Activated T-cell treated with anti-CD3 and anti-CD28 coated beads, Interleukin-2, amount 50 U/mL, for 48 hours (primary cell): ENCODE data around the gene STOML2.

Experiments
- DNase-seq, 2 experiments: peaks; one replicate each; pipeline ENCODE4 v3.0.0-alpha.2; 2020

STOML2 gene

GRCh38 chr9:35071814-35072460 is 31.0 kb downstream of the STOML2 start:
- peak; percentile 81 to 86 for DNase-seq

GRCh38 chr9:35070823-35071813 is 31.8 kb downstream of the STOML2 start:
- DNase-seq, result no peak

GRCh38 chr9:35069020-35069419 is 33.9 kb downstream of the STOML2 start:
- DNase-seq, result no peak

GRCh38 chr9:35067056-35067455 is 35.9 kb downstream of the STOML2 start:
- DNase-seq, result no peak

GRCh38 chr9:35060548-35061207 is 42.3 kb downstream of the STOML2 start:
- no peak for DNase-seq

- DNase-seq, result no peak
These were observed 43.5 kb downstream of the STOML2 start for GRCh38 chr9:35059438-35059837.

- no peak for DNase-seq
These were observed 45.7 kb downstream of the STOML2 start for GRCh38 chr9:35057271-35057620.

- no peak for DNase-seq
These were observed 46.2 kb downstream of the STOML2 start for GRCh38 chr9:35056571-35057270.

- DNase-seq, result no peak
These were observed 47.9 kb downstream of the STOML2 start for GRCh38 chr9:35054871-35055644.

- no peak for DNase-seq
These were observed 48.6 kb downstream of the STOML2 start for GRCh38 chr9:35054185-35054835.

- DNase-seq, result peak; percentile 63 to 69
These were observed 51.6 kb downstream of the STOML2 start for GRCh38 chr9:35051069-35051967.
